ENCODE data around the gene DNAJA4.
"Not testable (repeated sequence)": the region's sequence is repeated elsewhere in the genome, so short reads cannot be mapped to it uniquely, and the experiment has no call there.

Gene DNAJA4

DNA sequence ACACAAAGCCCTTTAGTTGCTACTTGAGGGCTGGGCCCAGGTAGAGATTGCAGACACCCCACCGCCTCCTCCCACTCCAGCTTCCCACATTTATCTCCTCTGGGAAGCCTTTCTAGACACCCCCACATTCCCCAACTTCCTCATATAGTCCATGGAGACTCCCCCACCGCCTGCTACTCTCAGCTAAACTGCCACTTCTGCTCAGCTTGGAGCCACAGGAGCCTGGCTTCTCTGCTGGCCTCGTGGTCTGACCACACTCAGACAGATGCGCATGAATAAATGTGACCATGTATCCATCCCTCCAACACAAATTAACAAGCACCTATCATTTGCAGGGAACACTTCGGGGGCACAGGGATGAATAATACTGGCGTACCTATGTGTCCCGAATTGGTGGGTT lies 19.5 kb upstream of the DNAJA4 start:
- FAIRE-seq: no peak

DNA sequence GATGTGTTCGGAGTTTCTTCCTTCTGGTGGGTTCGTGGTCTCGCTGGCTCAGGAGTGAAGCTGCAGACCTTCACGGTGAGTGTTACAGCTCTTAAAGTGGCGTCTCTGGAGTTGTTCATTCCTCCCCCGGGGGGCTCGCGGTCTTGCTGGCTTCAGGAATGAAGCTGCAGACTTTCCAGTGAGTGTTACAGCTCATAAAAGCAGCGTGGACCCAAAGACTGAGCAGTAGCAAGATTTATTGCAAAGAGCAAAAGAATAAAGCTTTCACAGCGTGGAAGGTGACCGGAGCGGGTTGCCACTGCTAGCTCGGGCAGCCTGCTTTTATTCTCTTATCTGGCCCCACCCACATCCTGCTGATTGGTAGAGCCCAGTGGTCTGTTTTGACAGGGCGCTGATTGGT lies 19.0 kb upstream of the DNAJA4 start:
- FAIRE-seq: not testable (repeated sequence)

DNA sequence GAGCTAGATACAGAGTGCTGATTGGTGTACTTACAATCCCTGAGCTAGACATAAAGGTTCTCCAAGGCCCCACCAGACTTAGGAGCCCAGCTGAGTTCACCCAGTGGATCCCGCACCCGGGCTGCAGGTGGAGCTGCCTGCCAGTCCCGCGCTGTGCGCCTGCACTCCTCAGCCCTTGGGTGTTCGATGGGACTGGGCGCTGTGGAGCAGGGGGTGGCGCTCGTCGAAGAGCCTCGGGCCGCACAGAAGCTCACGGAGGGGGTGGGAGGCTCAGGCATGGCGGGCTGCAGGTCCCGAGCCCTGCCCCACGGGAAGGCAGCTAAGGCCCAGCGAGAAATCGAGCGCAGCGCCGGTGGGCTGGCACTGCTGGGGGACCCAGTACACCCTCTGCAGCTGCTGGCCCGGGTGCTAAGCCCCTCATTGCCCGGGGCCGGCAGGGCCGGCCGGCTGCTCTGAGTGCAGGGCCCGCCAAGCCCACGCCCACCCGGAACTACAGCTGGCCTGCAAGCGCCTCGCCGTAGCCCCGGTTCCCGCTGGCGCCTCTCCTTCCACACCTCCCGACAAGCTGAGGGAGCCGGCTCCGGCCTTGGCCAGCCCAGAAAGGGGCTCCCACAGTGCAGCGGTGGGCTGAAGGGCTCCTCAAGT lies 18.3 kb upstream of the DNAJA4 start:
- not testable (repeated sequence) for FAIRE-seq

DNA sequence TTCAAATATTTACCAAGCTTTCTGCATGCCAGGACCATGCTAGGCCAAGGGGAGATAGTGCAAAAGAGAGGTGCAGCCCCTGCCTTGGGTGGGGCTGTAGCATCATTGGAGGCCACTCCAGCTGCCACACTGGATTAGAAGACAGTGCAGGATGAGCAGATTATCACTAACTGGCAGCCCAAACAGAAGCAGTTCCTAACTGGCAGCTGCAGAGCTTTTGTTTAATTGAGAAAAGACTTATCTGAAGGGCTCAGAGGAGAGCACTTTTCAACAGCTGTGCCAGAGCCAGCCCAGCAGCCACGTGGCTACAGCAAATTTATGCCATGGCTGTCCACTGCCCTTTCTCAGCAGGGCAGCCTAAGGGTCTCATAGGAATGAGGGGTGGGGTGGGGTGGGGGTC lies 16.5 kb upstream of the DNAJA4 start:
- FAIRE-seq: no peak

DNA sequence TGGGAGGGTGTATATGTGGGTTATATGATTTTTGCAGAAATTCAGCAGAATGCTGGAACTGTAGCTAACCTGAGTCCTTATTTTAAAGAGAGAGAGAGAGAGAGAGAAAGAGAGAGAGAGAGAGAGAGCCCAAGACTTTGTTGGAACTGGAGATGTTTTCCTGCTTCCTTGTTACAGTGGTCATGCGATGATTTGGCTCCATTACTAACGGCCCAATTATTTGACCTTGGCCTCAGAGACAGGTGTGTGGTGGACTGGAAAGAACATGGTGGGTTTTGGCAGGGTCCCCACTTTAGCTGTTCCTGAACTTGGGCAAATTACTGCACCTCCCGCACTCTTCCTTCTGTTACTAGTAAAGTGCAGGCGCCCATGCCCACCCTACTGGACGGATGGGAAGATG lies 15.2 kb upstream of the DNAJA4 start:
- FAIRE-seq: no peak

DNA sequence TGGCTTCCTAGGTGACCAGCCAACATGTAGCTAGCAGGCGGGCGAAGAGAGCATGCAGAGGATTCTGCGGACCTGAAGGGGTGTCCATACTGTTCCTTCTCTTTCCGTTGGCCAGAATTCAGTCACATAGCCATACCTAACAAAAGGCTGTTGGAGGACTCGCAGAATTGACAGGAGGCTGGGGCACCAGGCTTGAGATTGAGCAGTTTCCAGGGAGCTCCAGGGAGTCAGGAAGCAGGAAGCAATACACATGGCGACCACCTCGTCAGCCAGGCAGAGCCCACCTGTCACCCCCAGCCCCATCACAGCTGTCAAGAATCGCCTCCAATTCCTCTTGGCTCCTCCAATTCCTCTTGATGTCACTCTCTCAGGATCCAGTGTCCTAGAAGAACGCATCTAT lies 13.2 kb upstream of the DNAJA4 start:
- no peak for FAIRE-seq

DNA sequence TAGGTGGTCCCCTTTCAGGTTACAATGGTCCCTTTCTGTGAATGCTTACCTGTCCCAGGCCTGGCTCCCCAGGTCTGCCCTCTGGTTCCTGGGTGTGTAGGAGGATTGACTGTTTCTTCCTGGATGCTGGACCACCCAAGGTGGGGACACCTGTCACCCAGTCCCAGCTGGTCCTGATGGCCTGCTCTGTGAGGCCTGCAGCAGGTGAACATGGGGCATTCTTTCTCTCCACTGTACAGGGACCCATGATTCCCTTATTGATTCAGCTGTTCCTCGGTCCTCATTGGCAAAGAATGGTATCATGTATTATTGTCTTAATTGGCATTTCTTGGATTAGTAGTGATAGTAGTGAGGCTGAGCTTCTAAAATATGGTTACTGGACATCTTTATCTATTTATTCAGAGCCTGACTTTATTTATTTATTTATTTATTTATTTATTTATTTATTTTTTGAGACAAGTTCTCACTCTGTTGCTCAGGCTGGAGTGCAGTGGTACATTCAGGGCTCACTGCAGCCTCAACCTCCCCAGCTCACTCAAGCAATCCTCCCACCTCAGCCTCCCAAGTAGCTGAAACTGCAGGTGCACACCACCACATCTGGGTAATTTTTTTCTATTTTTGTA lies 8.8 kb upstream of the DNAJA4 start:
- FAIRE-seq: no peak

DNA sequence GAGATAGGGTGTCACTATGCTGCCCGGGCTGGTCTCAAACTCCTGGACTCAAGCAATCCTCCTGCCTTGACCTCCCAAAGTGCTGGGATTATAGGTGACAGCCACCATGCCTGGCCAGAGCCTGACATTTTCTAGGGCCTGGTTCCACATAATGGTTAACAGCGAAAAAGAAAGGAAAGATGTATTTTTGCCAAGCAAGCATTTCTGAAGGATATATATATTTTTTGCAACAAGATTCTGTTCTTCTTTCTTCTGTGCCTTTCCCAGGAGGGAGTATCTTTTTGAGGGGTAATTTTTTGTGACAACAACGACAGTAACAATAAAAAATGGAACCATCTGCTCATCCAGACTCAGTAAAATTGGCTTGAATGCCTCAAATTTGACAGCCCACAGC lies 8.3 kb upstream of the DNAJA4 start:
- no peak for FAIRE-seq

DNA sequence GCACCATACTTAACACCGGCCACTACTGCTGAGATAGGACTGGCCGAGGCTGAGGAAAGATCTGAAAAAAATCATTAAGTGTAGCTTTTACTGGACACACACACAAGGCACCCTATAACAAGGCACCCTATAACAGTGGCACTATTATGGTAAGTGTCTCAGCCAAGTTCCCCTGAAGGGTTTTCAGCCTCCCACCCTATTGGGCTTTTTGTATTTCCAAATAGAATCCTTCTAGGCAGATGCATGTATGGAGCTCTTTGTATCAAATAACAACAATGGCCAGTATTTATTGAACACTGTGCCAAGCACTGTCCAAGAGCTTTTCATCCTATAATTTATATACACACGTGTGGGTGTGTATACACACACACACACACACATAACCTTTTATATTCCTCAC lies 6.7 kb upstream of the DNAJA4 start:
- no peak for FAIRE-seq

DNA sequence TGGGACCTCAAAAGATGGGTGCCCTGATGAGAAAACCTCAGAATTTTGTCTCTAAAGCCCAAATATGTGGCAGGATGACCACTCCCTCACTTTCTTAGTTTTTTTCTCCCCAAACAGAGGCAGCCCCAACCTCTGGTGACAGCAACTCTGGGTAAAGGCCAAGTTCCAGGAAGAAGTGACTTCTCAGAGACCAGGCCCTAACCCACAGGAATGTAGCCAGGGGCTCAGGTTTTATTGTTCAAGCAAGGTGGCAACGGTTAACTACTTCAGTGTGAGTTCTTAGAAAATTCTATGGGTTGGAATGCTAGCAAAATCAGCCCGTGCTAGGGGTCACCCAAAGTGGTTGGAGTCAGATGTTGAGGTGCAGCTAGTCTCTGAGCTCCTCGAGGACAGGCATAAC lies 5.1 kb upstream of the DNAJA4 start:
- FAIRE-seq: no peak

DNA sequence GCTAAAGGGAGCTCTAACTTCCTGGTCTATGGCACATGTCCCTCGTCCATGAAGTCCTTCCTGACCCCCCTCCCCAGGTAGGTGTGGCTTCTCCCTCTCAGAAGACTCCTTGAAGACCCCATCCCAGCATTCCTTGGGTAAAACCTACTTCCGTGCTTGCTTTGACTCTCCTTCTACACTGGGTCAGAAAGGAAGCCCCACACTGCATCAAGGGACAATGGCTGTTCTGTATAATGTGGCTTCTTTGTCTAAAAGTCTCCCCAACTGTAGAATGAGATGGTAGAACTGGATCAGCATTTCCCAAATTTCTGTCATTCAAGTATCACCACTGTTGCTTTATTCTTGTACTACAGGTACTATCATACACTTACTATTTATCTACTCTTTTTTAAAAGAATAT lies 3.9 kb upstream of the DNAJA4 start:
- no peak for FAIRE-seq

DNA sequence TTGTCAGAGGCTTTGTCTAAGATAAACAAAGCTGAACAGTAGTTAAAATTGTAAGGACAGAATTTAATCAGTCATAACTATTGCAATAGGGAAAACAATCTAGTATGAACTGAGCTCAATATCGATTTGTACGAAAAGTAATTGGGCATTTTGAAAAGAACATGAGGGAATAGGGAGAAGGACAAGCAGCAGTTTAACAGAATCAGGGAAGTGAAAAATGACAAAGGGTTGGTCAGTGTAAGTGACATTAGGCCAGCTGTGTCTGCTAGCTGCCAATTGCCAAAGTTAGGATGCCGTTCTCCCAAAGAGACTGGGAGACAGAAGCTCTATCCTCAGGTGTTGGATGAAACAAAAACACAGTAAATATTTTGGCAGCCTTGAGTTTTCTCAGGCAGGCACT lies 3.3 kb upstream of the DNAJA4 start:
- FAIRE-seq: no peak

DNA sequence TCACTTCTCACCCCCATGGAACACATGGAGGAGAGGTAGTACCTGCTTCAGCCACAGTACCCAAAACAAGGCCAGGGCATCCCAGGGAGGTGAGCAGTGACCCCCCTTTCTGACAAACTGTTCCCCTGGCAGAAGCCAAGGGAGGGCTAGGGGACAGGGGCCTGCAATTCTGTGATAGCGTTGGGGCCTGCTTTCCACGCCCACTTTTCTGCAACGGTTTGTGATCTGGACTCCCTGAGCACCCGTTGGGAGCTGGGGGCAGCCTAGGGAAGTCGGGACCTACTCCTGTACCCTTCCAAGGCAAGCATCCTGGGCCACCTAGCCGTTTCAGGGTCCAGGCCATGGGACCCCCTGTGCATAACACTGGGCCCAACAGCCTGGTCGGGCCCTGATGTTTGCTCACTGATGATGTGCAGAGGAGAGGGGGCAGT lies 996 bp upstream of the DNAJA4 start:
- no peak for FAIRE-seq

DNA sequence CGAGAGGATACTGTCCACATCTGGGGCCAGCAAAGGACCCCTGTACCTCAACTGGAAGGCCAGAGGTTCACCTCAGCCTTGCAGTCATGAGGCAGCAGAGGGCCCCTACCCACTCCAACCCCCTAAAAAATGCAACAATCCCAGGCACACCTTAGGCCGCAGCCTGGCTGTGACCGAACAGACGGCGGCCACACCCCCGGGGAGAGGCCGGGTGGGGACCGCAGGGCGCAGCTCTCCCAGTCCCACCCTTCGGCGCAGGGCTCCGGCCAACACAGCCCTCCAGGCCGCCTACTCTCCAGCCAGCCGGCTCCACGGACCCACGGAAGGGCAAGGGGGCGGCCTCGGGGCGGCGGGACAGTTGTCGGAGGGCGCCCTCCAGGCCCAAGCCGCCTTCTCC lies 457 bp upstream of the DNAJA4 start:
- FAIRE-seq: no peak

DNA sequence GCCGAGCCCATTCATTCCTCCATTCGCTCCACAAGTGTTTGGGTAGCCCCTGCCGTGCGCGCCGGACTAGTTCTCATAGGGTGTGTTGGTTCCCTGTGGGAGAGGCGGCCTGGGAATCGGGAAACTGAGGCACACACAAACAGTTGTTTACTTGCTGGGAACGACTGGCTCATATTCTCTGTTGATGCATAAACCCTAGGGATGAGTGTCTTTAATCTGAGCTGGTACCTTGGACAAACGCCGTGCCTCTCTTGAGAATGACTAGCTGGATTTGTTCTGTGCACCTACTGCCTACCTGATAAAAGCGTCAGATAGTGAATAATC lies 737 bp downstream of the DNAJA4 start:
- FAIRE-seq: no peak

DNA sequence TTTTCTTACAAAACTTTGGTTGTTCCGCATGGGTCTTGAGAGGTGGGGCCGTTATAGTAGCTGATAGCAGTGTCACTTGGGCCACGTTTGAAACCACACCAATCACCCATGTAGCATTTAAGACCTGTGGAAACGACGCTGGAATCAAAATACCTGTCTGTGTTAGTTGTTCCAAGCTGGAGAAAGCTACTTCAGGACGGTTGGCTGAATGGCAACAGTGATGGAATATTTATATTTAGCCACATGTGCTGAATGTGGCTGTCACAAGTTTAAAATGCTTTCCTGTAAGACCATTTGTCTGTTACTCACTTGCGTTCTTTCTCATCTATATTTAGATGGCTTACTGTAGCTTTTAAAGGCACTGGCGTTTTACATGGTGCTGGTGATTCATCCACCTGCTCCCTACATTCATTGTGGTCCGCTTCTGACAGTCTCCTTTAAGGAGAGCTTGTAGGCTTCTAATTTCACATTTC lies 1.4 kb downstream of the DNAJA4 start:
- no peak for FAIRE-seq

DNA sequence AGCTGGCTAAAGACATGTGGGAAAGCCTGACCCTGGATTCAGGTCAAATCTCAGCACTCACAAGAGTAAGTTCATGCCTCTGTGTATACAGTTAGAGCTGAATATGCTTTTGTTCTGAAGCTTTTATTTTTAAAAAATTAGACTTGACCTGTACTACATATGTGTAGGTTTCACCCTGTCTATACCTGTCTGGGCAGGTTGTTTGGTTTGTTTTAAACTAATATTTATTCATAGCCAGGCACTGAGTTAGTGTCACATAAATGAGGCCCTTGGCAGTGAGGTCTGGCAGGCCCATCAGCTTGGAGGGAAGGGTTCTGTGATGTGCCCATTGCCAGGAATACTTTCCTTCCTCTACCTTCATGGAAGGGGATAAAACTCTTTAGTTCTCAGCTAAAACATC lies 1.9 kb downstream of the DNAJA4 start:
- FAIRE-seq: no peak

DNA sequence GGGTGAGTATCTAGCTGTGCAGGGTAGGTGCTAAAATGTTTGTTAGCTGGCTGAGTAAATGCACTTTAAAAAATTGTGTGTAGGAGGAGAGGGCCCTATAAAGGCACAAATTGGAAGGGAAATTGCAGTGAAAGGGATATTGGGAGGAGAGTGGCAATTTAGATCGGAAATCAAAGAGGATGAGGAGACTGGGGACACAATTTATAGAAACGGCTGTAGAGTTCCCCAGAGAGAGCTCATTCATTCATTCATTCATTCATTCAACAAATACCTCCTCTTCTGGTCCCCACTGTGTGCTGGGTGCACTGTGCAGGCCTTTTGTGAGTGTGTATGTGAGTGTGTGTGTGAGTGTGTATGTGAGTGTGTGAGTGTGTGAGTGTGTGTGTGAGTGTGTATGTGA lies 2.4 kb downstream of the DNAJA4 start:
- no peak for FAIRE-seq

DNA sequence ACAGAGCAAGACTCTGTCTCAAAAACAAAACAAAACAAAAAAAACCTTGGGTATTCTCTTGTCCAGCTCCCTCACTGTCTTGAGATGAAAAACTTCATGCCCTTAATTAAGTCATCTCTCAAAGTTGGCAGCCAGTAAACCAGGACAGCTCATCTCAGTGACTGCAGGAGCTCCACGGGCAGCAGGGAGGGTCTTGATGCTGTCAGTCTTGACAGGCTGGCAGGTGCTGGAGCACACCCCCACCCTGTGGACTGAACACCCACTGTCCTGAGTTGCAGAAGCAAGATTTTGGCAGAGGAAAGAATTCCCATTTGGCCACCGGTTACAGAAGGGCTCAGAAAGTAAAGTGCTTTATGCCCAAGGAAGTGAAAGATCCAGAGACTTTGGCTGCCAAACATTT lies 8.0 kb downstream of the DNAJA4 start:
- FAIRE-seq: no peak

DNA sequence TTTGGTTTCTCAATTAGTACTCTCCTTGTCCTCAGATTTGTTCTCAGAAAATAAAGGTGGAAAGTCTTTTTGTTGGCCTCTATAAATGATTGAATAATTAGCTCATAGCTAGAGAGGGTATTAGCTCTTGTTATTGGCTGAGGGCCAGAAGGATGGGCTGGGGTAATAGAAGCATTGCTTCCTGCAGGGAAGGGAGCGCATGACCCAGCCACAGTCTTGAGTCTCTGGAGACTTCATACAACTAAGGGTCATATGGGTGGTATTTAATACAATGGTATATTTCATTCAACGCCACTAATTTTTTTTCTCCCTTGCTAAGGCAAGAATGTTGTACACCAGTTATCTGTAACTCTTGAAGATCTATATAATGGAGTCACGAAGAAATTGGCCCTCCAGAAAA lies 8.4 kb downstream of the DNAJA4 start:
- FAIRE-seq: no peak

DNA sequence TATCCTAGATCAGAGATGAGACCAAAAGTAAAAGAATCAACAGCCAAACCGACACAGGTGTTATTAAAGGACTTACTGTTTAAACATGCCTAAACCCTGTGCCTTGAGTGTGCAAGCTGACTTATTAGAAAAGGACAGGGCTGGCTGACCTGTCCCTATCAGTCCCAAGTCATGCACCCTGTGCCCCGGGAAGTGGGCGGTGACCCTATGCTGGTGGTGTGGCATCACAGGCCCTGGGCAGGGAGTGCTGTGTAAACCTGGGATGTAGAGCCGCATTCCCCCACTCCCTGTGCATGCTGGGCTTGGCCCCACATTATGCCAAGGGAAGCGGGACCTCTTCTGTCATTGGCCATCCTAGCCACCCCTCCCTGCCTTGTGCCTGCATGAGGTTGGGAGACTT lies 10.6 kb downstream of the DNAJA4 start:
- no peak for FAIRE-seq

DNA sequence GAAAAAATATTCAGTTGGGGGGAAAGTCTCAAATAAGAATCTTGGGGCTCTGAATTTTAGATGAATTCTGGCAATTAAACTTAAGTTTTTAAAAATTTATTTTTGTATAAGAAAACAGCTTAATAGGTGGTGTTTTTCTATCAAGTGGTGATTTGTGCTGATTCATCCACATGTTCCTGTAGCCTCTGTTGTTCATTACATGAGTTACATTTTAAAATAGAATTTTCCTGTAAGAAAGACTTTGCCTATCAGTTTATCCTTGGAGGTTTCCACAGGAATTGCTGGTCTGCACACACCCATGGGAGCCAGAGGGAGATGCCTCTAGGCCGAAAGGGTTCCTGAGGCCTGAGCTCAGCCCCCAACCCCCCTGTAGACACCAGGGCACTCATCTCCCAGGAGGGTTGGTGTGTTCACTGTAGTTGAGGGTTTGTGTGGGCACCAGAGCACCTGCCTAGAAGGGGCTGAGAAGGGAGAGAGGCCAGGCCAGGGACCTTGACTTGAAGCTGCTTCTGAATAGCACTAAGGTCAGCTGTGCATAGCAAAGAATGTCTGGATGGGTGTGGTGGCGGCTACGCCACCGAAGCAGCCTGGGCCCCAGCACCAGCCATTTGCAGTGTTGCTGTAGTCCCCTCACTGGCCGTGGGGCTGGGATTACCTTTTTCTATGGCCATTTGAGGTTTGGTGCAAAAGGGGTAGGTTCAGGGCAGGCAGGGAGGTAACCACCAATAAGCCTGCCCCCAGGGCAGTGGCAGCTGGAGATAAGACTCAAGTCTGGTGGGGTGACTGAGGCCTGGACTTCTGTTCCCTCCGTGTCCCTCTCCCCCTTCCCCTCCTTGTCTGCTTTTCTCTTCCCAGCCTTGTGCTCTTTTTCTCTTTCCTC lies 11.9 kb downstream of the DNAJA4 start:
- FAIRE-seq: no peak

DNA sequence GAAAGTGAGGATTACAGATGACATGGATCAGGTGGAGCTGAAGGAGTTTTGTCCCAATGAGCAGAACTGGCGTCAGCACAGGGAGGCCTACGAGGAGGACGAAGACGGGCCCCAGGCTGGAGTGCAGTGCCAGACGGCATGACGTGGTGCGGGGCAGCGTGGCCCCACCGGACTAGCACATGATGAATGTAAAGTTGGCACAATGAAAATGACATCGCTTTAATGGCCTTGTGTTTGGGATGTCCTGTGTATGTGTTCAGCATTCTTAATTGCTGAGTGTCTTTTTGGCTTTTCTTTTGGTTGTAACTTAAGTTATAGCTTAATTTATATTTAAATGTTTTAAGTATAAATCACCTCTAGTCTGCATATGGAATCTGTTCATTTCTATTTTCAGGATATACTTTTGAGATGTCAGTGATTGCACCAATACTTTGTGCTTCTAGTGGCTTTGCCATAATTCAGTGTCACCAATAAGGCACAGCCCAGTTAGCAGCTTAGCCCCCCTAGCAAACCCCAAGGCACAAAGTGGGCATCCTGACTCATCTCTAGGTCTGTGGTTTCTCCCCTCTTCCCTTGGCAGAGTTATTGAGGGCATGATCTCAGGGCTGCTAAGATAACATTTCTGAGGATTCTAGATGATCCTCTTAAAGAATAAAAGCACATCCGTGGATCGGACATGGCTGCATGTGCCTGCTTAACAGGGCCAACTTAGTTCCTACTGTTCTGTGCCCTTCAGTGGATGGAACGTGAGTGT lies 16.1 kb downstream of the DNAJA4 start:
- no peak for FAIRE-seq

DNA sequence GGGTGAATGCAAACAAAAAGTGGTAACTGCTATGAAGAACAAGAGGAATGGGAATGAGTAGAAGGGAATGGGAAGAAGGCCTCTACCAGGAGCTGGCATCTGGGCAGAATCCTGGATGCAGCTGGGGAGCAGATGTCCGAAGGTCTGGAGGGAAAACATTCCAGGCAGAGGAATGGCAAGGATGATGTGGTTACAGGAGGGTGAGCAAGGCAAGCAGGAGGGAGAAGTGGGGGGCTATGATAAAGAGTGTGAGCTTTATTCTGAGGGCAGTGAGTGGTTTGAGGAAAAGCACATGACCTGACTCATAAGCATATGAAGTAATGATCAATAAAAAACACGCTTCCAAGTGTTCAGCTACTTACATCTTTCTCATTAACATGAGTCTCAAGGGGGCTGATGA lies 18.0 kb downstream of the DNAJA4 start:
- FAIRE-seq: no peak

All from G401.6 (cell line).